CD4-positive, alpha-beta T cell (primary cell): ENCODE data around the gene DDX31. TPM values are rescaled to one million over a fixed set of nuclear protein-coding genes. Genes with fewer than 3 reads are reported as not detected.

Experiments used
- ATAC-seq: fragments of 200-7000 bp; cut with Tn5 transposase; one replicate; pipeline ENCODE4 v1.10.0; 2022; ENCODE audit warnings: mild to moderate bottlenecking; ENCODE audit not compliant: poor library complexity
- CTCF ChIA-PET: fragments of 350-600 bp; sonication (Branson Sonifier 250); formaldehyde crosslinking; loops from one replicate; lab custom pipeline; 2021; ENCODE audit warnings: antibody characterized with exemption, inconsistent platforms; lab: Charles Lee
- POLR2A ChIA-PET: fragments of 350-600 bp; sonication (Branson Sonifier 250); formaldehyde crosslinking; loops from one replicate; lab custom pipeline; 2021; ENCODE audit warnings: antibody characterized with exemption, inconsistent platforms; lab: Charles Lee
- DNase-seq, 14 experiments: peaks; one replicate each; pipeline ENCODE4 v3.0.0-alpha.2; 2013 to 2020; ENCODE audit warnings: mixed read lengths in 2 of 14
- H3K27ac ChIP-seq, 2 donors: one replicate each; pipeline versions ENCODE4 v1.5.1 to v1.7.0; 2013; ENCODE audit warnings: low read length in 2 of 2, low read depth in 1 of 2, mild to moderate bottlenecking in 1 of 2
- H3K27me3 ChIP-seq, 2 experiments: 1 replicate in 1 of 2; 2 replicates in 1 of 2; pipeline versions ENCODE4 v1.6.1 to v1.7.0; 2013; ENCODE audit warnings: low read length in 2 of 2, control low read depth in 1 of 2, mild to moderate bottlenecking in 1 of 2, moderate library complexity in 1 of 2; ENCODE audit not compliant: insufficient read depth in 2 of 2, control insufficient read depth in 1 of 2
- H3K36me3 ChIP-seq: one replicate; pipeline ENCODE4 v1.6.1; 2013; ENCODE audit warnings: low read length, control low read depth; ENCODE audit not compliant: insufficient read depth
- H3K4me1 ChIP-seq: one replicate; pipeline ENCODE4 v1.6.1; 2013; ENCODE audit warnings: low read length, control low read depth; ENCODE audit not compliant: insufficient read depth
- H3K4me3 ChIP-seq: one replicate; pipeline ENCODE4 v1.5.1; 2013; ENCODE audit warnings: mild to moderate bottlenecking, low read length, moderate library complexity
- H3K9me3 ChIP-seq, 2 experiments: 1 replicate in 1 of 2; 2 replicates in 1 of 2; pipeline versions ENCODE4 v1.6.1 to v1.7.0; 2013; ENCODE audit warnings: low read length in 2 of 2, mild to moderate bottlenecking in 2 of 2, control low read depth in 1 of 2, moderate library complexity in 1 of 2; ENCODE audit not compliant: control insufficient read depth in 1 of 2, insufficient read depth in 1 of 2
- H3K27ac Mint-ChIP-seq: one replicate; pipeline ENCODE4 v1.8.0; 2020; ENCODE audit warnings: mixed read lengths
- H3K27me3 Mint-ChIP-seq: one replicate; pipeline ENCODE4 v1.8.0; 2021; ENCODE audit warnings: mixed read lengths
- H3K36me3 Mint-ChIP-seq: one replicate; pipeline ENCODE4 v1.8.0; 2021; ENCODE audit warnings: low read depth, mixed read lengths
- H3K4me1 Mint-ChIP-seq: one replicate; pipeline ENCODE4 v1.8.0; 2021; ENCODE audit warnings: low read depth, mixed read lengths
- H3K4me3 Mint-ChIP-seq: one replicate; pipeline ENCODE4 v1.8.0; 2020; ENCODE audit warnings: mild to moderate bottlenecking, mixed read lengths
- H3K9me3 Mint-ChIP-seq: one replicate; pipeline ENCODE4 v1.8.0; 2020; ENCODE audit warnings: mixed read lengths
- CTCF ChIP-seq: fragments of 200-600 bp; IDR thresholded peaks from one replicate; pipeline ENCODE4 v1.8.0; 2022; ENCODE audit warnings: antibody characterized with exemption, mild to moderate bottlenecking
- intact Hi-C, 2 experiments: fragments of 100-400 bp; cut with DNase I in 1 of 2; cut with micrococcal nuclease in 1 of 2; formaldehyde crosslinking; loops; one replicate each; pipeline versions ENCODE4 v1.15.1 to v1.9.0; 2023 to 2025; cut with DNase I, micrococcal nuclease
- total RNA-seq, 174 experiments: library from RNA in 2 of 174; stranded (reverse) in 2 of 174; gene quantifications; one replicate each; pipeline ENCODE4 v1.2.3 and lab custom pipeline; 2021 to 2026

DDX31 gene
- total RNA-seq, 2 experiments from 2014 or later, result 11.0 to 11.3 TPM

DNA sequence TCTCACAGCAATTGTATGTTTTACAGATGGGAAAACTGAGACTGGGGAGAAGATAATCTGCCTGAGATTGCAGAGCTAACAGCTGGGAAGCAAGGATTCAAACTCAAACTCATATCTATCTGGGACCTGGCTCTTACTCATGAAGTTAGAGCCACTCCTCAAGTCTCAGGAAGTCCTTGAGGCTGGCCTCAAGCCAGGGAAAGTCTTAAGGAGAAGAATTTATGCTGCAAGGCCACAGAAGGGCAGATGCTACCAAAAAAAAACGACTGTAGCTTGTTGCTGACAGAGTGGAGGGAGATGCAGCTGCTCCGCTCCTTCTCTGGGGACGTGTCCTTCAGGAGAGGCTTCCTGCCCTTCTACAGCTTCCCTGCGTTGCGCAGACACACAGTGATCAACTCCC lies 47.6 kb downstream of the DDX31 start:
- TF ChIP-seq CTCF, result no peak
- Mint-ChIP-seq H3K36me3 (peaks cover 88% of the 10 kb centered on the region), H3K4me3 (no peak overlapping the region), H3K9me3 (no peaks in the 10 kb centered on the region), H3K4me1 (no peaks in the 10 kb centered on the region), H3K27me3 (no peaks in the 10 kb centered on the region), H3K27ac (no peak overlapping the region)
- DNase-seq (no peak), ATAC-seq (no peak)
- Histone ChIP-seq H3K27me3 (no peaks in the 10 kb centered on the region), H3K36me3 (peaks cover 36% of the 10 kb centered on the region), H3K4me1 (no peaks in the 10 kb centered on the region), H3K27ac (no peak overlapping the region), H3K9me3 (no peaks in the 10 kb centered on the region), H3K4me3 (no peak overlapping the region)
- intact Hi-C loops, result loop anchor here in 1 of 2 experiments (10.0 kb wide), 1 partner anchor 183 kb away; no protein-coding TSS in a partner anchor
- POLR2A ChIA-PET, result interaction anchor here (0.5 kb wide), 1 partner anchor 619 kb away, joined by 3 read pairs; no protein-coding TSS in a partner anchor
- CTCF ChIA-PET, result no interaction called here

DNA sequence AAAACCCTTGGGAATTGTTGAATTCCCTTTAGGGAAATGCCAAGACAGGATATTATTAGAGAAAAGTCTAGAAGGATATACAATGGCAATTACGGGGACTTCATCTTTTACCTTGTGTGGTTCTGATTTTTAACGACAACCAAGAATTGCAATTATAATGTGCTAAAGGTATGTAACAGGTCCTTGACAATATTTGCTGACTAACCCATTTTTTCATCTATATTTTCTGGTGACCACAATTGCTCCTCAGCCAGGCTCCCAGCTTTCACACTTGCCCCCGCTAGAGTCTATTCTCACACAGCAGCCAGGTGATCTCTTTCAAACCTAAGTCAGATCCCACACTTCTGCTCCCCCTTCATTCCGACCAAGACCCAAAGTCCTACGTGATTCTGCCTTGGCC lies 53.1 kb downstream of the DDX31 start:
- no peak overlapping the region for H3K4me3 Mint-ChIP-seq
- H3K27ac Mint-ChIP-seq, result no peak overlapping the region
- intact Hi-C loops, result no loop called here
- H3K27me3 Mint-ChIP-seq, result no peaks in the 10 kb centered on the region
- peaks cover 92% of the 10 kb centered on the region for H3K36me3 Mint-ChIP-seq
- Histone ChIP-seq H3K36me3 (peaks cover 67% of the 10 kb centered on the region), H3K4me3 (no peak overlapping the region), H3K4me1 (no peaks in the 10 kb centered on the region), H3K9me3 (no peaks in the 10 kb centered on the region), H3K27ac (no peak overlapping the region), H3K27me3 (no peaks in the 10 kb centered on the region)
- TF ChIP-seq CTCF, result no peak
- no peak for ATAC-seq
- H3K4me1 Mint-ChIP-seq, result no peaks in the 10 kb centered on the region
- ChIA-PET CTCF (no interaction called here), POLR2A (no interaction called here)
- H3K9me3 Mint-ChIP-seq, result no peaks in the 10 kb centered on the region
- no peak for DNase-seq

GRCh38 chr9:132615774-132616173 lies 54.0 kb downstream of the DDX31 start:
- POLR2A ChIA-PET, result no interaction called here
- peaks cover 77% of the 10 kb centered on the region for H3K36me3 ChIP-seq
- no peaks in the 10 kb centered on the region for H3K4me1 ChIP-seq
- Mint-ChIP-seq H3K27me3 (no peaks in the 10 kb centered on the region), H3K36me3 (peaks cover 98% of the 10 kb centered on the region), H3K27ac (no peak overlapping the region), H3K4me1 (no peaks in the 10 kb centered on the region), H3K9me3 (no peaks in the 10 kb centered on the region), H3K4me3 (no peak overlapping the region)
- intact Hi-C loops, result no loop called here
- CTCF ChIA-PET, result no interaction called here
- no peak overlapping the region for H3K27ac ChIP-seq
- DNase-seq (no peak), ATAC-seq (no peak)
- H3K9me3 ChIP-seq, result no peaks in the 10 kb centered on the region
- H3K4me3 ChIP-seq, result no peak overlapping the region
- H3K27me3 ChIP-seq, result no peaks in the 10 kb centered on the region
- no peak for TF ChIP-seq CTCF
